Measurements from ENCODE around the gene PRELP.
"Not testable (repeated sequence)": the region's sequence is repeated elsewhere in the genome, so short reads cannot be mapped to it uniquely, and the experiment has no call there.

PRELP gene

DNA sequence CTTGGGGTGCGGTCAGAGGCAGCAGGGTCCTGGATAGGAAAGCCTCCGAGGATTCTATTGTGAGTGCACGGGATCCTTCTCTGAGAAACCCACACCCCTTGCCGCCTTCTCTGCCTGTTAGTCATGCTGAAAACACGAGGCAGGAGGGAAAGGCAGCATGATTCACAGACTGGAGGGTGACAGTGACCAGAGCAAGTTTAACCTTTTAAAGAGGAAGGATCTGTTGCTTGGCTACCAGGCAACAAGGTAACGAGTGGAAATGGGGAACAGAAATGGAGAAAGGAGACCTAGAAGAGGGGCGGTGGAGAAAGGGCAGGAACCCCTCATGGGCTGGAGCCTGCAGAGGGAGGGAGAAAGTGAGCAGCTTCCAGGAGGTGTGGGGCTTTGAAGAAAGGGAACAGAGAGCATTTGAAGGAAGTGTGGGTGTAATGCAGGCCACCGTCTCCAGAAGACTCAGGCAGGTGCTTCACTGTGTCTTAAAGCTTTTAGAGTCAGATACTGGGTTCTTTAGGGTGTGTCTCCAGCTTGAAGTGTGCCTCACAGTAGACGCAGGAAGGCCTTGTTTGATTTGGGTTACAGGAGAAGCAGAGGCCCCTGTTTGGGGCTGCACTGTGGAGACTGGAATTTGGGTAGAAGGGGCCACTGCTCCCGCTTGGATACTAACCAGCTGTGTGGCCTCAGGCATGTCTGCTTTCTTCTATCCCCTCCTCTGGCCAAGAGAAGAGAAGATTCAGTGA is 37.4 kb downstream of the PRELP start:
- H3K4me1 ChIP-seq (ENCODE audit: insufficient read depth, insufficient read length) = peaks cover 52% of the 10 kb centered on the region
- DNase-seq (ENCODE audit: low read depth, low spot score) = no peak
- no peak for TF ChIP-seq YY1 (IDR thresholded peaks at IDR 0.05; ENCODE audit: insufficient read depth, insufficient read length)
- TF ChIP-seq SUZ12 (IDR thresholded peaks at IDR 0.05; ENCODE audit: extremely low read depth, insufficient read depth, insufficient read length) = no peak

DNA sequence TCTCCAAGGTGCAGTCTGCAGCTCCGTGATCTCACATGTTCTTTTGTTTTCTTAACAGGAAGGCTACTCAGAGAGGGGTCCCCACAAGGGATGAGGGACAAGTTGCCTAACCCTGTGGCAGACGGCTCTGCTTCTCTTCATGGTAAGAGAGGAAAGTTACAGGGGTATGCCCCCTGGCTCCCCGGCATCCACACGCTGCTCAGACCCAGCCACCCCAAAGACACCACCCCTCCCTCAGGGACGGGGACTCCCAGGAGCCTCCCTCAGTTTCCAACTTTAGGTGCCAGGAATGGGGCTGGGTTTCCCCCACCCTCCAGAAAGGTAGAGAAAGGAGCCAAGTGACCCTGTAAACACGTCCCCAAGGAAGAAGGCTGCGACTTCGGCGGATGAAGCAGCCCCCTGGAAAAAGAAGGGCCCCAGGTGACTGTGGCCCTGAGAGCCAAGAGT is 38.0 kb downstream of the PRELP start:
- H3K4me3 ChIP-seq (ENCODE audit: insufficient read length, low read depth) = no peak overlapping the region
- peaks cover 51% of the 10 kb centered on the region for H3K4me1 ChIP-seq (ENCODE audit: insufficient read depth, insufficient read length)
- H3K9me3 ChIP-seq (ENCODE audit: insufficient read depth, low read length) = no peaks in the 10 kb centered on the region
- peak overlapping the region; percentile 62 for H3K9ac ChIP-seq (ENCODE audit: insufficient read length, low read depth)
- no peak for DNase-seq (ENCODE audit: low read depth, low spot score)
- no peaks in the 10 kb centered on the region for H3K36me3 ChIP-seq (ENCODE audit: insufficient read depth, insufficient read length, low read length)
- TF ChIP-seq SUZ12 (IDR thresholded peaks at IDR 0.05; ENCODE audit: extremely low read depth, insufficient read depth, insufficient read length) = no peak
- no peak for TF ChIP-seq ZNF274 (IDR thresholded peaks at IDR 0.05; ENCODE audit: low read depth, low read length)
- no peak for TF ChIP-seq YY1 (IDR thresholded peaks at IDR 0.05; ENCODE audit: insufficient read depth, insufficient read length)
- H3K27me3 ChIP-seq (ENCODE audit: insufficient read depth, insufficient read length) = peaks cover 39% of the 10 kb centered on the region

More for the DNA sequence above, 37.4 kb downstream of the PRELP start:
- no peak overlapping the region for H3K4me3 ChIP-seq (ENCODE audit: insufficient read length, low read depth)
- peaks cover 33% of the 10 kb centered on the region for H3K27me3 ChIP-seq (ENCODE audit: insufficient read depth, insufficient read length)
- no peaks in the 10 kb centered on the region for H3K9me3 ChIP-seq (ENCODE audit: insufficient read depth, low read length)
- H3K9ac ChIP-seq (ENCODE audit: insufficient read length, low read depth) = peak overlapping the region; percentile 62
- H3K36me3 ChIP-seq (ENCODE audit: insufficient read depth, insufficient read length, low read length) = no peaks in the 10 kb centered on the region

DNA sequence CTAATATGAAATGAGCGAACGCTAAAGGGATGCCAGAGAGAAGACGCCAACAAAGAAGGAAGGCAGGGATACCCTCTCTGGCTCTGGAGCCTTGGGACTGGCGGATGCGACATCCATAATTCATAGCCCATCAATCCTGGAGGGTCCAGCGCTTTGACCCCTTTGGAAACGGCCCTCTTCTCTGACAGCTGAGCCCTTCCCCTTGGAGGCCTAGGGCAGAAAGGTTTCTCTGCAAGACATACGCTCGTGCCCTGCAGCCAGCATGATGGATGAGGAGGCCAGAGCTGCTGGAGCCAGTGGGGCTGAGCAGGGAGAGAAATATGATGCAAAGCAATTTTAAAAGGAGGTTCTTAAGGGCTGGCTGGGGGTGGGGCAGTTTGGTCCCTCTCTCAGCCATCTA is 40.6 kb downstream of the PRELP start:
- no peak for DNase-seq (ENCODE audit: low read depth, low spot score)
- Histone ChIP-seq H3K9me3 (ENCODE audit: insufficient read depth, low read length) (no peaks in the 10 kb centered on the region), H3K4me1 (ENCODE audit: insufficient read depth, insufficient read length) (peaks cover 60% of the 10 kb centered on the region), H3K27me3 (ENCODE audit: insufficient read depth, insufficient read length) (peaks cover 62% of the 10 kb centered on the region), H3K9ac (ENCODE audit: insufficient read length, low read depth) (no peak overlapping the region), H3K36me3 (ENCODE audit: insufficient read depth, insufficient read length, low read length) (no peaks in the 10 kb centered on the region), H3K4me3 (ENCODE audit: insufficient read length, low read depth) (no peak overlapping the region)
- TF ChIP-seq YY1 (IDR thresholded peaks at IDR 0.05; ENCODE audit: insufficient read depth, insufficient read length) = no peak

DNA sequence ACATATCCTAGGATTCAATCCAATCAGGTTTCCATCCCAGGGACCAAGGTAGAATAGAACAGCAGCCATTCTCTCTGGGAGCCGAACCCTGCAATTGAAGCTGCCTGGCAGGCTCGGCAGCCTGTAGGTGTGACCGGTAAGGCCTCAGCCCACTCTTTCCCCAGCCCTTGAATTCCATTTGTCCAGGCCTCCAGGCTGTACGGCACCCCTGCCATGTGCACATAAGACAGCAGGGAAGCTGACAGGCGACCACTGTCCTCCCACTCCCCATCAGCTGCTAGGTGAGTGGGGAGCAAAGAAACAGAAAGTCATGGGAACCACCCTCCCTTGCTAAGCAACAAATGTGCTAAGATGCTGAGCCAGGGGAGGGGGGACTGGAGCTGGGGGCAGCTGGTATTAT is 41.3 kb downstream of the PRELP start:
- H3K4me1 ChIP-seq (ENCODE audit: insufficient read depth, insufficient read length) = peaks cover 65% of the 10 kb centered on the region
- H3K9ac ChIP-seq (ENCODE audit: insufficient read length, low read depth) = no peak overlapping the region
- H3K4me3 ChIP-seq (ENCODE audit: insufficient read length, low read depth) = no peak overlapping the region
- TF ChIP-seq SUZ12 (IDR thresholded peaks at IDR 0.05; ENCODE audit: extremely low read depth, insufficient read depth, insufficient read length) = no peak
- H3K9me3 ChIP-seq (ENCODE audit: insufficient read depth, low read length) = no peaks in the 10 kb centered on the region
- no peaks in the 10 kb centered on the region for H3K36me3 ChIP-seq (ENCODE audit: insufficient read depth, insufficient read length, low read length)
- DNase-seq (ENCODE audit: low read depth, low spot score) = no peak
- H3K27me3 ChIP-seq (ENCODE audit: insufficient read depth, insufficient read length) = peaks cover 69% of the 10 kb centered on the region

DNA sequence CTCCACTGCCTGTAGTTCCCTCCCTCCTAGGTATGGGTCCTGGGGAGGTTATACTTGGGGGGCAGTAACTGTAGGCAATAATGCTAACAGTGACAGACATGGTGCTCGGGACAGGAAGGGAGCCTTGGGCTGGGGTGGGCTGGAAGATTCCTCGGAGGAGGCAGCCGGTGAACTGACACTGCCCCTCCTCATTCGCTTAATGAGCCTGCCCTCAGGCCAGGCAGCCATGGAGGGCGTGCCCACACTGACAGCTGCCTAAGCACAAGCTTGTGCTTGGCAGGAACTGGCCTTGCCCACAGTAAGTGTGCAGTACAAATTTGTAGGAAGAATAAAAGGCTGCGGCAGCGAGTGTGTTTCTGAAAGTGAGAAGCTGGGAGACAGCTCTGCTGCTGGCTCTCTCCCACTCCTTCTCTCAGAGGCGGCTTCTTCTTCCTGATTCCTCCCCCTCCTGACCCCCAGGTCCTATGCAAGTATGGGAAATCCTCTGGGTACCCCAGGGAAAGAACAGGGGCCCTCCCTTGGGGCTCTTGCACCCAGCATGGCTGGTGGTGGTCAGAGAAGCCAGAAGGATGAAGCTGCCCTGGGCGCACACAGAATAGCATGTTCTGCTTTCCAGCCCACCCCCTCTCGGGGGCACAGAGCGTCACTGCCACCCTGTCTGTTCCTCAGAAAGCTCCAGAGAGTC is 42.0 kb downstream of the PRELP start:
- no peak for DNase-seq (ENCODE audit: low read depth, low spot score)
- H3K4me1 ChIP-seq (ENCODE audit: insufficient read depth, insufficient read length) = peaks cover 62% of the 10 kb centered on the region

DNA sequence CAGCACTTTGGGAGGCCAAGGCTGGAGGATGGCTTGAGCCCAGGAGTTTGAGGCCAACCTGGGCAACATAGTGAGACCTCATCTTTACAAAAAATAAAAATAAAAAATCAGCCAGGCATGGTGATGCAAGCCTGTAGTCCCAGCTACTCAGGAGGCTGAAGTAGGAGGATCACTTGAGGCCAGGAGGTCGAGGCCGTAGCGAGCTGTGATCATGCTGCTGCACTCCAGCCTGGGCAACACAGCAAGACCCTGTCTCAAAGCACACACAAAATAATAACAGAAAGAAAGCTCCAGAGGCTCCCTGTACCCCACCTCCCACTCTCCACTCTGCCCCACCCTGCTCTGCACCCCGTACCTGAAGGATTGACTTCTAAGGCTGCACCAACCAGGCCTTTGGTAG is 42.5 kb downstream of the PRELP start:
- DNase-seq (ENCODE audit: low read depth, low spot score); H3K9me3 ChIP-seq (ENCODE audit: insufficient read depth, low read length); H3K36me3 ChIP-seq (ENCODE audit: insufficient read depth, insufficient read length, low read length); H3K4me3 ChIP-seq (ENCODE audit: insufficient read length, low read depth): not testable (repeated sequence)
- Histone ChIP-seq H3K9ac (ENCODE audit: insufficient read length, low read depth) (peak overlapping the region; percentile 36), H3K4me1 (ENCODE audit: insufficient read depth, insufficient read length) (peaks cover 63% of the 10 kb centered on the region), H3K27me3 (ENCODE audit: insufficient read depth, insufficient read length) (peaks cover 78% of the 10 kb centered on the region)

More for the DNA sequence above, 42.0 kb downstream of the PRELP start:
- Histone ChIP-seq H3K9ac (ENCODE audit: insufficient read length, low read depth) (no peak overlapping the region), H3K27me3 (ENCODE audit: insufficient read depth, insufficient read length) (peaks cover 75% of the 10 kb centered on the region), H3K9me3 (ENCODE audit: insufficient read depth, low read length) (no peaks in the 10 kb centered on the region), H3K4me3 (ENCODE audit: insufficient read length, low read depth) (no peak overlapping the region), H3K36me3 (ENCODE audit: insufficient read depth, insufficient read length, low read length) (no peaks in the 10 kb centered on the region)
- no peak for TF ChIP-seq SUZ12 (IDR thresholded peaks at IDR 0.05; ENCODE audit: extremely low read depth, insufficient read depth, insufficient read length)
- TF ChIP-seq ZNF274 (IDR thresholded peaks at IDR 0.05; ENCODE audit: low read depth, low read length) = no peak
- peak; percentile 36 for TF ChIP-seq YY1 (IDR thresholded peaks at IDR 0.05; ENCODE audit: insufficient read depth, insufficient read length)

DNA sequence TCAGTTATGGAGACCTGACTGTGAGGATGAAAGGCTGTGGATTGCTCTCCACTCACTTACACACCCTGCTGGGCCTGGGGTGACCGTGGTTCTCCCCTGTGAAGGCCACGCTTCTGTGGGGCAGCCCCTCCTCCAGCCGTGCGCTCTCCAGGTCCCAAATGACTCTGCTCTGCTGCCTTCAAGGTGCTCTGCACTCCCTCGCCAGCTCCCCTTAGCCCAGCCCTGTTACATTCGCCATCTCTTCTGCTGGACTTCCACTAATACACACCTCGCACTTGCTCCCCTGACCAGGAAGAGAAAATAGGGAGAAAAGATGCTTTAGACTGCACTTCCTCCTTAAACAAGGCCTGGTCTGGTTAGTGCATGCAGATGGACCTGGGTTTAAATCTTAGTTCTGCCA is 42.9 kb downstream of the PRELP start:
- H3K9ac ChIP-seq (ENCODE audit: insufficient read length, low read depth) = peak overlapping the region; percentile 36
- TF ChIP-seq ZNF274 (IDR thresholded peaks at IDR 0.05; ENCODE audit: low read depth, low read length) (no peak), SUZ12 (IDR thresholded peaks at IDR 0.05; ENCODE audit: extremely low read depth, insufficient read depth, insufficient read length) (no peak), YY1 (IDR thresholded peaks at IDR 0.05; ENCODE audit: insufficient read depth, insufficient read length) (no peak)
- DNase-seq (ENCODE audit: low read depth, low spot score) = no peak
- H3K4me1 ChIP-seq (ENCODE audit: insufficient read depth, insufficient read length) = peaks cover 59% of the 10 kb centered on the region
- no peak overlapping the region for H3K4me3 ChIP-seq (ENCODE audit: insufficient read length, low read depth)
- H3K9me3 ChIP-seq (ENCODE audit: insufficient read depth, low read length) = no peaks in the 10 kb centered on the region
- no peaks in the 10 kb centered on the region for H3K36me3 ChIP-seq (ENCODE audit: insufficient read depth, insufficient read length, low read length)
- peaks cover 78% of the 10 kb centered on the region for H3K27me3 ChIP-seq (ENCODE audit: insufficient read depth, insufficient read length)
